HG02763 (cell line): ENCODE measurements around the gene DST.

Source experiments
- ATAC-seq: cut with Tn5 transposase; IDR thresholded peaks from one replicate; pipeline ENCODE4 v1.9.1; 2021; ENCODE audit warnings: mild to moderate bottlenecking, moderate library complexity; ENCODE audit not compliant: unreplicated experiment

DST gene

GRCh38 chr6:56539527-56540105, 103.1 kb downstream of the DST start:
- no peak for ATAC-seq

GRCh38 chr6:56538851-56539250, 103.8 kb downstream of the DST start:
- ATAC-seq, result no peak

GRCh38 chr6:56537223-56537770, 105.4 kb downstream of the DST start:
- no peak for ATAC-seq

- no peak for ATAC-seq
Observed at GRCh38 chr6:56536536-56536935, 106.2 kb downstream of the DST start.

GRCh38 chr6:56535626-56536025, 107.1 kb downstream of the DST start:
- no peak for ATAC-seq

GRCh38 chr6:56534680-56535419, 107.8 kb downstream of the DST start:
- no peak for ATAC-seq

- ATAC-seq, result no peak
Observed at GRCh38 chr6:56532766-56533551, 109.7 kb downstream of the DST start.

- ATAC-seq, result no peak
Observed at GRCh38 chr6:56531839-56532595, 110.7 kb downstream of the DST start.

- ATAC-seq, result no peak
Observed at GRCh38 chr6:56529594-56530191, 113.0 kb downstream of the DST start.

- ATAC-seq, result no peak
Observed at GRCh38 chr6:56528412-56528841, 114.3 kb downstream of the DST start.

GRCh38 chr6:56527934-56528333, 114.8 kb downstream of the DST start:
- ATAC-seq, result no peak

- ATAC-seq, result no peak
Observed at GRCh38 chr6:56526860-56527544, 115.7 kb downstream of the DST start.

- ATAC-seq, result no peak
Observed at GRCh38 chr6:56525974-56526789, 116.5 kb downstream of the DST start.

GRCh38 chr6:56524891-56525703, 117.6 kb downstream of the DST start:
- ATAC-seq, result no peak

- no peak for ATAC-seq
Observed at GRCh38 chr6:56522495-56523270, 120.0 kb downstream of the DST start.

GRCh38 chr6:56521976-56522375, 120.7 kb downstream of the DST start:
- no peak for ATAC-seq

- no peak for ATAC-seq
Observed at GRCh38 chr6:56521454-56521853, 121.2 kb downstream of the DST start.
